AG10803 (cell line): ENCODE data around the gene ABCD3.
A peak's percentile ranks its signal among the peaks of the same experiment; 100 is the strongest.

Source experiments
- DNase-seq: peaks from one replicate; pipeline ENCODE4 v3.0.0; 2010; ENCODE audit warnings: low read depth
- H3K4me3 ChIP-seq: 2 replicates; pipeline ENCODE4 v1.5.1; 2011; ENCODE audit warnings: mild to moderate bottlenecking, low read length, control low read depth
- TF ChIP-seq, protein P1 (sequence below): conservative IDR thresholded peaks from 2 replicates; pipeline ENCODE4 v1.5.1; 2011; ENCODE audit warnings: mild to moderate bottlenecking, low read length, control low read depth, inconsistent platforms

The ABCD3 gene

DNA sequence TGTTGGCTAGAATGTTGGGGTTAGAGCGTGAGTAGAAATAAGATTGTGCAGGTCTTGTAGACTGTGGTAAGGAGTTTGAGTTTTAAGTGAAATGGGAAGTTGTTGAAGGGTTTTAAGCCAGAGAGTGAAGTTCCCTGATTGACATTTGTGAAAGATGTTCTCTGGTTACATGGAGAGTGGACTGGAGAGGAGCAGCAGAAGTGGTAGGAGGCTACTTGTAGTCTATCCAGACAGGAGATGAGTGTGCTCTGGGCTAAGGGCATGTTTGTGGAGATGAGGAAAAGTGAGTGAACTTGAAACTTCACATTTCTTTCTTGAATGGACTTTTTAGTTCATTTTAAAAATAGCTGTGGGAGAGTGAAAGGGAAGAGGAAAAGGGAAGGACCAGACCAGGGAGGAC lies 86.4 kb downstream of the ABCD3 start:
- no peak for DNase-seq
- TF ChIP-seq, protein P1, sequence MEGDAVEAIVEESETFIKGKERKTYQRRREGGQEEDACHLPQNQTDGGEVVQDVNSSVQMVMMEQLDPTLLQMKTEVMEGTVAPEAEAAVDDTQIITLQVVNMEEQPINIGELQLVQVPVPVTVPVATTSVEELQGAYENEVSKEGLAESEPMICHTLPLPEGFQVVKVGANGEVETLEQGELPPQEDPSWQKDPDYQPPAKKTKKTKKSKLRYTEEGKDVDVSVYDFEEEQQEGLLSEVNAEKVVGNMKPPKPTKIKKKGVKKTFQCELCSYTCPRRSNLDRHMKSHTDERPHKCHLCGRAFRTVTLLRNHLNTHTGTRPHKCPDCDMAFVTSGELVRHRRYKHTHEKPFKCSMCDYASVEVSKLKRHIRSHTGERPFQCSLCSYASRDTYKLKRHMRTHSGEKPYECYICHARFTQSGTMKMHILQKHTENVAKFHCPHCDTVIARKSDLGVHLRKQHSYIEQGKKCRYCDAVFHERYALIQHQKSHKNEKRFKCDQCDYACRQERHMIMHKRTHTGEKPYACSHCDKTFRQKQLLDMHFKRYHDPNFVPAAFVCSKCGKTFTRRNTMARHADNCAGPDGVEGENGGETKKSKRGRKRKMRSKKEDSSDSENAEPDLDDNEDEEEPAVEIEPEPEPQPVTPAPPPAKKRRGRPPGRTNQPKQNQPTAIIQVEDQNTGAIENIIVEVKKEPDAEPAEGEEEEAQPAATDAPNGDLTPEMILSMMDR, result no peak
- H3K4me3 ChIP-seq, result no peak overlapping the region

DNA sequence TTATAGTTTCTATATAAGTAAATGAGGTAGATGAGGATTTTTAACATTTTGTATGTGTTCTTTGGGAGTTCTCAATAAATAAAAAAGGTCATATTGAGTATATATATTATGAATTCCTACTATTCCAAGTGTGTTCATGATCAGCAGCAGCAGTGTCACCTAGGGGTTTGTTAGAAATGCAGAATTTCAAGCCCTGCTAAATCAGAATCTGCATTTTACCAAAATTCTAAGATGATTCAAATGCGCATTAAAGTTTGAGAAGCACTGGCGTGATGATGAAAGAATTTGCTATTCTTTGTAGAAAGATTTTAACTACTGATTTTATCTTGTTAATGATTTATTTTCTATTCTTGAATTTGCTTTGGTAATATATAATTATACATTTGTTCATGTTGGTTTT lies 94.6 kb downstream of the ABCD3 start:
- TF ChIP-seq, protein P1, result no peak

DNA sequence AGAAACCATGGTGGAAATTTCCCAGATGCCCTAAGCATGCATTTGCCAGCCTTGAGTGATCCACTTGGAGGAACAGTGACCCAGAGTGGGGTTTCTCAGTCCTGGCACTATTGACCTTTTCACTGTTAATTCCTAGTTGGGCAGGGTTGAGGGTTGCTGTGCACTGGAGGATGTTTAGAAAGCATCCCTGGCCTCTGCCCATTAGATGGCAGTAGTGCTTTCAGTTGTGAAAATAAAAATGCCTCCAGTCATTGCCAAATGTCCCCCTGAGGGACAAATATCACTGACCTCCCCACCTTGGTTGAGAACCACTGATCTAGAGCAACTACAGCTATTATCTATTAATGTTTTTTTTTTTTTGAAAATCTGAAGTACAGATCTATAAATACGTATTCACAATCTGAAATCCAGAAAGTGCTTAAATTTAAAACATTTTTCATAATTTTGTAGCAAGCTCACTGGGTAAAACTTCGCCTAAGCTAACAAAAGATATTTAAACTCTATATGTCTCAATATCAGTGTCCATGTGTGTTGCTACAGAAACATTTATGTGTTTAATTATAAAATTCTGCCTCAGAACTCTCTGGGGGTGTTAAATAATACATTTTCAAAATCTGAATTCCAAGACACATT lies 96.0 kb downstream of the ABCD3 start:
- DNase-seq, result no peak
- TF ChIP-seq, protein P1, result peak; percentile 84
- no peak overlapping the region for H3K4me3 ChIP-seq

More for the DNA sequence above, 94.6 kb downstream of the ABCD3 start:
- no peak for DNase-seq
- no peak overlapping the region for H3K4me3 ChIP-seq

DNA sequence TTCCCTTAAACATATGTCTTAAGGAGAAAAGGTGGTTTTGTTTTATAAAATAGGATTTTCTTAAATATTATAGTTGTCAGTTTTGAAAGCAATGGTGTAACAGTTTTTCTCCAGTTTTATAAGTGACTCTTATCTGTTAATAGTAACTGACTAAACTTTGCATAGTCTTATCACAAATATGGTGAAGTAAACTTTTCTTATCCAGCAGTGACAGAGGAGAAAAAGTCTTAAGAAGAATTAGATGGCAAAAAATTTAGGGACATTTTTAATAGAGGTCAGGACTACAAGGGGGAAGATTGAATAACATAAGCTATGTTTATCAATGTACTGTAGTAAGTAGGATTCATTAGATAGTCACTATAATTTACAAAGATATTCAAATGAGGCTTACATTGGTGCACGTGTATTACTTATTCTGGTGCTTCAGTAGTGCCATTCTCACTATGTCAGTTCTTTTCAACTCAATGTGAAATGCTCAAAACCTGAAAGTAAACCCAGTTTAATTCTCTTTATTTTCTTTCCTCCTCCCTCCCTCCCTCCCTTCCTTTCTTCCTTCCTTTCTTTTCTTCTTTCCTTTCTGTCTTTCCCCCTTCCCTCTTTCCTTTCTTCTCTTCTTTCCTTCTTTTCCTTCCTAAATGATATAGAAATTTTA lies 97.2 kb downstream of the ABCD3 start:
- no peak for DNase-seq
- TF ChIP-seq, protein P1, result no peak
- H3K4me3 ChIP-seq, result no peak overlapping the region

DNA sequence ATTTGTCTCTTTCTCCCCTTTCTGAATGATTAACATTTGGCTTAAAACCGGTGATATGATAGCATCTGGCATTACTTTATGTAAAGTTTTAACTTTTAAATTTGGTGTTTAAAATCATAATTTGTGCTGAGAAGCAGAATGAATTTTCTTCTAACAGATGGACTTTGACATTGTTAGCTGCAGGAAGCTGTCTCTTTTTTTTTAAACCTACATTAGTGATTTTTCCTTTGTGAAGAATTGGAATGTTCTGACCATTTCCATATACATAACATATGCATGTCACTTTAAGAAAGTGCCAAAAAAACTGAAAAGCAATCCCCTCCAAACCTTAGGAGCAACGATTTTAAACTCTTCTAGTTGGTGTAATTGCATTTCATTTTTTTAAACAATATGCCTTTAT lies 101.2 kb downstream of the ABCD3 start:
- TF ChIP-seq, protein P1, result no peak
- DNase-seq, result no peak
- no peak overlapping the region for H3K4me3 ChIP-seq

DNA sequence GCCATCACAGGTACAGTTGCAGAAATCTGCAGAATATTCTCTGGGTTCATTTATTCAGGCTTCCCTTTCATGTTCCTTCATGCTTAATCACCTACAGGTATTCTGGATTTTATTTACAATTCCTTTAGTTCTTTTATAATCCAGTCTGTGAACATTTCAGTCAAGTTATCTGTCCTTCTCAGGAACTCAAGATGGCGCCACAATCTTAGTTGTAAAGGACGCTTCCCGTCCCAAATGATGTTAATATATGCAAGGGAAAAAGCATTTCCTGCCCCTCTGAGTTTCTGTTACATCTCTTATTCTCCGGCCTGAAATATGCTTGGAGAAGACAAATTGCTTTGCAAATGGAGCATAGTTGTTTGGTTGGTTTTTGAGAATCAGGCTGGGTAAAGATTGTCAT lies 104.1 kb downstream of the ABCD3 start:
- TF ChIP-seq, protein P1, result peak; percentile 66
- DNase-seq, result peak; percentile 74
- no peak overlapping the region for H3K4me3 ChIP-seq

DNA sequence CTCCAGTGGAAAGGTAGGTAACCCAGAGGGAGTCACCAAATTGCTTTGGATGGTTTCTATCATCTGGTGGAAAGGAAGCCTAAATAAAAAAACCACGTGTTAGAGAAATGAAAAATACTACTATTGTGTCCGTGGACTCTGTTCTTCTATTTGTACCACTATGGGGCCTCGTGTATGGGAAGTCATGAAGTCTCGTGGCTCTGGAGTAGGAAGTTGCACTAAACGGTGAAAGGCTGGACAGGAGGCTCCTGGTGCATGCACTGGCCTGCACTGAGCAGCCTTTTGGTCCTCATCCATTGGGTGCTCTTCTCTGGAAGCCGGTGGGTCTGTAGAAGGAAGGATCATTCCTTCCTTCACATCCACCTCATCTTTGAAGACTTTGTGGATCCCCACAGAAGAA lies 106.3 kb downstream of the ABCD3 start:
- TF ChIP-seq, protein P1, result no peak
- H3K4me3 ChIP-seq, result no peak overlapping the region
- no peak for DNase-seq
